Esophagus squamous epithelium (tissue), 4 donors: ENCODE data around the gene KCTD2.
A peak's percentile ranks its signal among the peaks of the same experiment; 100 is the strongest.

Source experiments
- CTCF ChIP-seq, 6 experiments: fragments of 450-650 bp in 4 of 6; fragments of 200-600 bp in 2 of 6; sonication (generic) in 2 of 6; IDR thresholded peaks; one replicate each; pipeline ENCODE4 v1.5.1; 2016 to 2019; ENCODE audit warnings: antibody characterized with exemption in 6 of 6, mild to moderate bottlenecking in 4 of 6, moderate library complexity in 4 of 6
- POLR2A ChIP-seq, 4 donors: fragments of 450-650 bp; IDR thresholded peaks; one replicate each; pipeline ENCODE4 v1.6.1; 2017; ENCODE audit warnings: antibody characterized with exemption in 4 of 4, mild to moderate bottlenecking in 4 of 4, moderate library complexity in 3 of 4

DNA sequence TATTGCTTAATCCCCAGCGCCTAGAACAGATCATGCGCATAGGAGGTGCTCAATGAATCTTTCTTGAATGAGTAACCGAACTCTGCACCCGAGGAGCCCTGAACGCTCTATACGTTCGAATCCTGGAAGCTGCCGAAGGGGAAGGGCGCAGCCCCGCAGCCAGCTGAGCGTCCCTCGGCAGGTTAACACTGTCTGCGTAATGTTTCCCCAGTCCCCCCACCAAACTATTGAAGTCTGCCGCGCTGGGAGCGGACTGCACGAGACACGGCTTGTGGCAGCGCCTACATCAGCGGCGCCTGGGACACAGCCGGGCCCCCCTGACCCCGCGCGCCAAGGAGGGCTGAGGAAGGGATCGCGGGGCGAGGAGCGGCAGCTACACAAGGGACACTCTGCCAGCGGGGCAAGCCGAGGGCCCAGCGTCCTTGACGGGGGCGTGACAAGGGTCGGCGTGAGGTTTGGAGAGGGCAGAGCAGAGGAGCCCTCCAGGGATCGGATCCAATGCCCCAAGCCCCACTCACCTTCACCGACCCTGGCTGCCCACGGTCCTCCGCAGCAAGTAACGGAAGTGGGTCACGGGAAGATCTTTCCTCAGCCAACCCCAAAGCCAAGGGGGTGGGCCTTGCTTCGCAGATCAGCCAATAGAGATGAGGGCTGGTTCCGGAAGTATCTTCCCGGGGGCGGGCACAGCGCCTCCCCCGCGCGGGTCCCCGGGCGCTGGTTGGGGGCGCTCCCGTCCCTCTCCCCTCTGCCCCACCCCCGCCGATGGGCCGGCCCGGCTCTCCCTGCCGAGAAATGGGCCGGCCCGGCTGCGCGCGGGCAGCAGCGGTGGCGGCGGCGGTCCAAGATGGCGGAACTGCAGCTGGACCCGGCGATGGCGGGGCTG is at the start of gene KCTD2, which contains the start of gene ATP5PD:
- TF ChIP-seq CTCF (IDR thresholded peaks at IDR 0.05) (peak in 1 of 6 experiments; percentile 24), POLR2A (IDR thresholded peaks at IDR 0.05) (peak in 3 of 4 donors; percentile 80 to 95 (median 91))
